Caco-2 (cell line): ENCODE data around the gene CRYZL1. TPM values are rescaled to one million over a fixed set of nuclear protein-coding genes. Genes with fewer than 3 reads are reported as not detected.

Experiments used
- BruUV-seq: library from RNA; stranded (reverse); fragments of 400-500 nt; replicated peaks from 2 replicates; lab custom pipeline; 2021; lab: Mats Ljungman, UMichigan
- CTCF ChIA-PET: fragments of 300-600 bp; sonication (Branson Sonifier 250); formaldehyde crosslinking; loops from one replicate; lab custom pipeline; 2022; ENCODE audit warnings: antibody characterized with exemption; lab: Charles Lee
- POLR2A ChIA-PET: fragments of 300-600 bp; sonication (Branson Sonifier 250); formaldehyde crosslinking; loops from one replicate; lab custom pipeline; 2022; ENCODE audit warnings: antibody characterized with exemption; lab: Charles Lee
- DNase-seq, 2 experiments: peaks; one replicate each; pipeline versions ENCODE4 v3.0.0 to v3.0.0-alpha.2; 2020 to 2022
- H3K27me3 ChIP-seq: replicated peaks from 2 replicates; pipeline ENCODE4 v1.6.0; 2011; ENCODE audit warnings: low read length; ENCODE audit not compliant: control insufficient read depth, insufficient read depth
- H3K36me3 ChIP-seq: 2 replicates; pipeline ENCODE4 v1.5.1; 2011; ENCODE audit warnings: low read length; ENCODE audit not compliant: control insufficient read depth, insufficient read depth
- H3K4me1 ChIP-seq: fragments of 250-450 bp; sonication (Bioruptor Pico); 2 replicates; pipeline ENCODE4 v1.5.1; 2020; ENCODE audit warnings: mild to moderate bottlenecking
- H3K4me3 ChIP-seq: 2 replicates; pipeline ENCODE4 v1.5.1; 2011; ENCODE audit warnings: low read depth, mild to moderate bottlenecking, control low read depth, low read length
- H3K9me3 ChIP-seq: fragments of 250-450 bp; sonication (Bioruptor Pico); 2 replicates; pipeline ENCODE4 v1.5.1; 2020; ENCODE audit warnings: mild to moderate bottlenecking, moderate library complexity
- H3K27ac Mint-ChIP-seq: one replicate; pipeline ENCODE4 v1.8.0; 2022; ENCODE audit warnings: mixed read lengths; ENCODE audit not compliant: unreplicated experiment
- H3K27me3 Mint-ChIP-seq: one replicate; pipeline ENCODE4 v1.8.0; 2022; ENCODE audit warnings: mixed read lengths; ENCODE audit not compliant: insufficient read depth, unreplicated experiment
- H3K36me3 Mint-ChIP-seq: one replicate; pipeline ENCODE4 v1.8.0; 2022; ENCODE audit warnings: mild to moderate bottlenecking, mixed read lengths; ENCODE audit not compliant: insufficient read depth, unreplicated experiment
- H3K4me1 Mint-ChIP-seq: one replicate; pipeline ENCODE4 v1.8.0; 2022; ENCODE audit warnings: low read depth, mixed read lengths; ENCODE audit not compliant: unreplicated experiment
- H3K4me3 Mint-ChIP-seq: one replicate; pipeline ENCODE4 v1.8.0; 2022; ENCODE audit warnings: mild to moderate bottlenecking, moderate library complexity, mixed read lengths; ENCODE audit not compliant: unreplicated experiment
- H3K9me3 Mint-ChIP-seq: one replicate; pipeline ENCODE4 v1.8.0; 2022; ENCODE audit warnings: mixed read lengths; ENCODE audit not compliant: unreplicated experiment
- intact Hi-C: fragments of 100-400 bp; cut with micrococcal nuclease; formaldehyde crosslinking; loops from one replicate; pipeline ENCODE4 v1.10.0; 2022; ENCODE audit not compliant: unreplicated experiment
- total RNA-seq: library from RNA; stranded (reverse); gene quantifications from 2 replicates; pipeline ENCODE4 v1.2.3, GENCODE V29; 2022
- TF ChIP-seq, protein P1 (sequence below), 2 experiments: fragments of 200-600 bp in 1 of 2; IDR thresholded peaks; 1 replicate in 1 of 2; 2 replicates in 1 of 2; pipeline versions ENCODE4 v1.5.1 to v1.8.0; 2011 to 2022; ENCODE audit warnings: antibody characterized with exemption in 1 of 2, control low read depth in 1 of 2, inconsistent platforms in 1 of 2, low read depth in 1 of 2, low read length in 1 of 2, mild to moderate bottlenecking in 1 of 2, moderate library complexity in 1 of 2; ENCODE audit not compliant: insufficient read depth in 1 of 2, severe bottlenecking in 1 of 2, unreplicated experiment in 1 of 2

The CRYZL1 gene
- total RNA-seq, 1 experiment from 2014 or later, result 26.6 TPM

DNA sequence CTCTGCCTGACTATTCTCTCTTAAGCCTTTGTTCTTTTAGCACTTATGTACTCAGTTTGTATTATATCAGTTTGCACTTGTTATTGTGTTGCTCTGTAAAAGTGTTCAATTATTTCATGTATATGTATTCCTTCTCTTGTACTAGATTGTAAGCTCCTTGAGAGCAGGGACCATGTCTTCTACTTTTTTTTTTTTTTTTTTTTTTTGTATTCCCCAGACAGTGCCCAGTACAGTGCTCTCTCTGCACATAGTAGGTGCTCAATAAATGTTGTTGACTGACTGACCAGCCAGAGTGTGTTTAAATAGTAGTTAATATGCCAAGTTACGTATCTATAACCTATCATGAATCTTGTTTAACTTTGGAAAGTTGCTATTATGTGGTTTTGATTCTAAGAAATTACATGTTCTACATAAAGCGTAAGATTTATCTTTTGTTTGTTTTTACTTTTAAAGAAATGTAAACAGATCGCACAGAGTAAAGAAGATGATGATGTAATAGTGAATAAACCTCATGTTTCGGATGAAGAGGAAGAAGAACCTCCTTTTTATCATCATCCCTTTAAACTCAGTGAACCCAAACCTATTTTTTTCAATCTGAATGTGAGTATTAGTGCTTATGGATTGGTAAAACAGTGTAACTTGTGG, 82.6 kb downstream of the CRYZL1 start:
- Mint-ChIP-seq H3K27ac (no peak overlapping the region), H3K36me3 (peaks cover 92% of the 10 kb centered on the region), H3K9me3 (no peaks in the 10 kb centered on the region), H3K27me3 (no peaks in the 10 kb centered on the region), H3K4me3 (no peak overlapping the region), H3K4me1 (peaks cover 6% of the 10 kb centered on the region)
- no peaks in the 10 kb centered on the region for H3K4me1 ChIP-seq
- ChIA-PET CTCF (no interaction called here), POLR2A (no interaction called here)
- no peaks in the 10 kb centered on the region for H3K27me3 ChIP-seq
- BruUV-seq, result no TSS peak
- TF ChIP-seq, protein P1, sequence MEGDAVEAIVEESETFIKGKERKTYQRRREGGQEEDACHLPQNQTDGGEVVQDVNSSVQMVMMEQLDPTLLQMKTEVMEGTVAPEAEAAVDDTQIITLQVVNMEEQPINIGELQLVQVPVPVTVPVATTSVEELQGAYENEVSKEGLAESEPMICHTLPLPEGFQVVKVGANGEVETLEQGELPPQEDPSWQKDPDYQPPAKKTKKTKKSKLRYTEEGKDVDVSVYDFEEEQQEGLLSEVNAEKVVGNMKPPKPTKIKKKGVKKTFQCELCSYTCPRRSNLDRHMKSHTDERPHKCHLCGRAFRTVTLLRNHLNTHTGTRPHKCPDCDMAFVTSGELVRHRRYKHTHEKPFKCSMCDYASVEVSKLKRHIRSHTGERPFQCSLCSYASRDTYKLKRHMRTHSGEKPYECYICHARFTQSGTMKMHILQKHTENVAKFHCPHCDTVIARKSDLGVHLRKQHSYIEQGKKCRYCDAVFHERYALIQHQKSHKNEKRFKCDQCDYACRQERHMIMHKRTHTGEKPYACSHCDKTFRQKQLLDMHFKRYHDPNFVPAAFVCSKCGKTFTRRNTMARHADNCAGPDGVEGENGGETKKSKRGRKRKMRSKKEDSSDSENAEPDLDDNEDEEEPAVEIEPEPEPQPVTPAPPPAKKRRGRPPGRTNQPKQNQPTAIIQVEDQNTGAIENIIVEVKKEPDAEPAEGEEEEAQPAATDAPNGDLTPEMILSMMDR (IDR thresholded peaks at IDR 0.05; ENCODE audit: insufficient read depth in 1 of 2, low read depth in 1 of 2, low read length in 1 of 2, severe bottlenecking in 1 of 2, unreplicated experiment in 1 of 2), result no peak
- H3K36me3 ChIP-seq, result no peaks in the 10 kb centered on the region; the same call in 1 of the 2 replicates
- H3K4me3 ChIP-seq, result no peak overlapping the region
- intact Hi-C loops, result no loop called here
- DNase-seq, result no peak
- H3K9me3 ChIP-seq, result no peaks in the 10 kb centered on the region

DNA sequence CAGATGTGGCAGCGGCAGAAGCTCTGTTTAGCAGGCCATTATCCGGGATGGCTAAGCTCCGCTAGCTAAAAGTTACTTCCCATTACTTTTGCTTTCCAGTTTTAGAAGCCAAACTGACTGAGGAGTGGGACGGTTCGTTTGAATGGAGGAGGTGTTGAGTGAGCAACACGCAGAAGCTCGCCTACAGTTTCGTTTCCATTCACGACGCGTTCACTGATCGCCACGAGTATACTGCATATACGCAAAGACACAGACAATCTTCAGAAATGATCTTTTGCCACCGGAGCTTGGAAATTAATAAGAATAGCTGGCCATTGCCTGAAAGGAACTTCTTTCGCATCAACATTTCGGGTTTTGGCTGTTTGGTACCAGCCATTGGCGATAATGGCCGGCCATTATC, 84.1 kb downstream of the CRYZL1 start:
- Mint-ChIP-seq H3K4me1 (peaks cover 6% of the 10 kb centered on the region), H3K36me3 (peaks cover 95% of the 10 kb centered on the region), H3K4me3 (no peak overlapping the region), H3K27me3 (no peaks in the 10 kb centered on the region), H3K9me3 (no peaks in the 10 kb centered on the region), H3K27ac (no peak overlapping the region)
- H3K36me3 ChIP-seq, result peaks cover 6% of the 10 kb centered on the region
- H3K27me3 ChIP-seq, result no peaks in the 10 kb centered on the region
- ChIA-PET POLR2A (interaction anchor here (0.7 kb wide), 1 partner anchor 31 kb away, joined by 3 read pairs; the partner anchor contains the start of gene DONSON), CTCF (no interaction called here)
- no peaks in the 10 kb centered on the region for H3K9me3 ChIP-seq
- DNase-seq, result no peak
- no TSS peak for BruUV-seq
- no peak overlapping the region for H3K4me3 ChIP-seq
- no peaks in the 10 kb centered on the region for H3K4me1 ChIP-seq
- intact Hi-C loops, result no loop called here
- TF ChIP-seq, protein P1 (IDR thresholded peaks at IDR 0.05; ENCODE audit: insufficient read depth in 1 of 2, low read depth in 1 of 2, low read length in 1 of 2, severe bottlenecking in 1 of 2, unreplicated experiment in 1 of 2), result no peak

DNA sequence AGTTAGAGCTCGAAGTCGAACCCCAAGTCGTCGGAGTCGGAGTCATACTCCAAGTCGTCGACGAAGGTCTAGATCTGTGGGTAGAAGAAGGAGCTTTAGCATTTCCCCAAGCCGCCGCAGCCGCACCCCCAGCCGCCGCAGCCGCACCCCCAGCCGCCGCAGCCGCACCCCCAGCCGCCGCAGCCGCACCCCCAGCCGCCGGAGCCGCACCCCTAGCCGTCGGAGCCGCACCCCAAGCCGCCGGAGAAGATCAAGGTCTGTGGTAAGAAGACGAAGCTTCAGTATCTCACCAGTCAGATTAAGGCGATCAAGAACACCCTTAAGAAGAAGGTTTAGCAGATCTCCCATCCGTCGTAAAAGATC, 86.6 kb downstream of the CRYZL1 start:
- no peaks in the 10 kb centered on the region for H3K27me3 Mint-ChIP-seq

More for the DNA sequence above, 86.6 kb downstream of the CRYZL1 start:
- Mint-ChIP-seq H3K27ac (peak overlapping the region; percentile 10), H3K9me3 (no peaks in the 10 kb centered on the region), H3K36me3 (peaks cover 99% of the 10 kb centered on the region), H3K4me1 (no peaks in the 10 kb centered on the region), H3K4me3 (no peak overlapping the region)
- intact Hi-C loops, result no loop called here
- Histone ChIP-seq H3K9me3 (no peaks in the 10 kb centered on the region), H3K4me1 (no peaks in the 10 kb centered on the region), H3K27me3 (no peaks in the 10 kb centered on the region), H3K36me3 (peaks cover 17% of the 10 kb centered on the region), H3K4me3 (no peak overlapping the region)
- no TSS peak for BruUV-seq
- DNase-seq, result no peak
- TF ChIP-seq, protein P1 (IDR thresholded peaks at IDR 0.05; ENCODE audit: insufficient read depth in 1 of 2, low read depth in 1 of 2, low read length in 1 of 2, severe bottlenecking in 1 of 2, unreplicated experiment in 1 of 2), result no peak
- POLR2A ChIA-PET, result no interaction called here
- CTCF ChIA-PET, result interaction anchor here (1.4 kb wide), 1 partner anchor 51 kb away, joined by 3 read pairs; no protein-coding TSS in a partner anchor
